Smooth muscle cell (in vitro differentiated cells): ENCODE data around the gene TMEM179. TPM values are rescaled to one million over a fixed set of nuclear protein-coding genes. Genes with fewer than 3 reads are reported as not detected.

ENCODE experiments used
- DNase-seq: peaks from one replicate; lab custom pipeline; 2025; ENCODE audit not compliant: unreplicated experiment; lab: John Stamatoyannopoulos, UW
- H2AFZ ChIP-seq: fragments of 200-600 bp; sonication (generic); 2 replicates; pipeline ENCODE4 v1.6.0; 2016; ENCODE audit warnings: antibody characterized with exemption, low read depth, mild to moderate bottlenecking
- H3F3A ChIP-seq: fragments of 200-600 bp; sonication (generic); 2 replicates; pipeline ENCODE4 v1.6.0; 2017; ENCODE audit warnings: antibody characterized with exemption, low read depth
- H3K27ac ChIP-seq: fragments of 200-600 bp; sonication (generic); 2 replicates; pipeline ENCODE4 v1.5.1; 2016; ENCODE audit warnings: low read depth, mild to moderate bottlenecking
- H3K27me3 ChIP-seq: fragments of 200-600 bp; sonication (generic); 2 replicates; pipeline ENCODE4 v1.6.1; 2016; ENCODE audit warnings: low read depth, mild to moderate bottlenecking
- H3K36me3 ChIP-seq: fragments of 200-600 bp; sonication (generic); 2 replicates; pipeline ENCODE4 v1.5.1; 2016; ENCODE audit warnings: low read depth
- H3K4me1 ChIP-seq: fragments of 200-600 bp; sonication (generic); 2 replicates; pipeline ENCODE4 v1.5.1; 2016; ENCODE audit warnings: low read depth
- H3K4me2 ChIP-seq: fragments of 200-600 bp; sonication (generic); 2 replicates; pipeline ENCODE4 v1.6.0; 2016; ENCODE audit warnings: mild to moderate bottlenecking
- H3K4me3 ChIP-seq: fragments of 200-600 bp; sonication (generic); 2 replicates; pipeline ENCODE4 v1.5.1; 2016; ENCODE audit warnings: mild to moderate bottlenecking
- H3K79me2 ChIP-seq: fragments of 200-600 bp; sonication (generic); 2 replicates; pipeline ENCODE4 v1.6.0; 2016; ENCODE audit warnings: low read depth, mild to moderate bottlenecking
- H3K9ac ChIP-seq: fragments of 200-600 bp; sonication (generic); 2 replicates; pipeline ENCODE4 v1.6.0; 2016; ENCODE audit warnings: low read depth
- H3K9me3 ChIP-seq: fragments of 200-600 bp; sonication (generic); replicated peaks from 2 replicates; pipeline ENCODE4 v1.5.1; 2016; ENCODE audit warnings: low read depth
- H4K20me1 ChIP-seq: fragments of 200-600 bp; sonication (generic); 2 replicates; pipeline ENCODE4 v1.6.0; 2016; ENCODE audit warnings: low read depth
- WGBS: methylation state at CpG from one replicate; pipeline ENCODE4 v1.1.7; 2016; ENCODE audit warnings: low lambda C conversion rate; 5-methylcytosine and 5-hydroxymethylcytosine counted together
- polyA plus RNA-seq: library from polyadenylated mRNA; unstranded; fragments of >200 nt; fragmentation: Nextera tagmentation; extraction: Ambion mirVana; gene quantifications from 2 replicates; pipeline ENCODE4 v1.2.1, GENCODE V29; 2016
- total RNA-seq: library from RNA; depleted of rRNA; stranded (reverse); fragments of >200 nt; gene quantifications from 2 replicates; pipeline ENCODE4 v1.2.3, GENCODE V29; 2014
- TF ChIP-seq, protein P1 (sequence below): fragments of 200-600 bp; sonication (generic); IDR thresholded peaks from 2 replicates; pipeline ENCODE4 v1.5.1; 2017; ENCODE audit warnings: borderline replicate concordance, mild to moderate bottlenecking, antibody characterized with exemption; ENCODE audit not compliant: insufficient read depth, poor library complexity, severe bottlenecking

The TMEM179 gene
- total and polyA plus RNA-seq, 2 experiments from 2014 or later, result 0.87 to 4.8 TPM

- WGBS, result 83% methylated on average over 20 of the region's 20 CpGs
Measured at GRCh38 chr14:104651876-104652260, 47.3 kb upstream of the TMEM179 start.

GRCh38 chr14:104650981-104651875 is 46.7 kb upstream of the TMEM179 start:
- Histone ChIP-seq H3F3A (no peaks in the 10 kb centered on the region), H3K9ac (no peak overlapping the region), H3K27ac (no peak overlapping the region), H3K9me3 (no peaks in the 10 kb centered on the region), H3K4me3 (no peak overlapping the region), H3K79me2 (no peaks in the 10 kb centered on the region), H3K4me2 (no peak overlapping the region), H2AFZ (no peak overlapping the region), H3K27me3 (no peaks in the 10 kb centered on the region), H3K4me1 (no peaks in the 10 kb centered on the region), H4K20me1 (no peaks in the 10 kb centered on the region), H3K36me3 (no peaks in the 10 kb centered on the region)
- 93% methylated on average over 23 of the region's 24 CpGs for WGBS
- DNase-seq, result no peak
- TF ChIP-seq, protein P1, sequence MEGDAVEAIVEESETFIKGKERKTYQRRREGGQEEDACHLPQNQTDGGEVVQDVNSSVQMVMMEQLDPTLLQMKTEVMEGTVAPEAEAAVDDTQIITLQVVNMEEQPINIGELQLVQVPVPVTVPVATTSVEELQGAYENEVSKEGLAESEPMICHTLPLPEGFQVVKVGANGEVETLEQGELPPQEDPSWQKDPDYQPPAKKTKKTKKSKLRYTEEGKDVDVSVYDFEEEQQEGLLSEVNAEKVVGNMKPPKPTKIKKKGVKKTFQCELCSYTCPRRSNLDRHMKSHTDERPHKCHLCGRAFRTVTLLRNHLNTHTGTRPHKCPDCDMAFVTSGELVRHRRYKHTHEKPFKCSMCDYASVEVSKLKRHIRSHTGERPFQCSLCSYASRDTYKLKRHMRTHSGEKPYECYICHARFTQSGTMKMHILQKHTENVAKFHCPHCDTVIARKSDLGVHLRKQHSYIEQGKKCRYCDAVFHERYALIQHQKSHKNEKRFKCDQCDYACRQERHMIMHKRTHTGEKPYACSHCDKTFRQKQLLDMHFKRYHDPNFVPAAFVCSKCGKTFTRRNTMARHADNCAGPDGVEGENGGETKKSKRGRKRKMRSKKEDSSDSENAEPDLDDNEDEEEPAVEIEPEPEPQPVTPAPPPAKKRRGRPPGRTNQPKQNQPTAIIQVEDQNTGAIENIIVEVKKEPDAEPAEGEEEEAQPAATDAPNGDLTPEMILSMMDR, result no peak

More at GRCh38 chr14:104651876-104652260, 47.3 kb upstream of the TMEM179 start:
- Histone ChIP-seq H3K9me3 (no peaks in the 10 kb centered on the region), H3K27me3 (no peaks in the 10 kb centered on the region), H3K36me3 (no peaks in the 10 kb centered on the region), H3K4me2 (no peak overlapping the region), H4K20me1 (no peaks in the 10 kb centered on the region), H3F3A (no peaks in the 10 kb centered on the region), H3K9ac (no peak overlapping the region), H3K4me3 (no peak overlapping the region), H3K27ac (no peak overlapping the region), H2AFZ (no peak overlapping the region), H3K79me2 (no peaks in the 10 kb centered on the region), H3K4me1 (no peaks in the 10 kb centered on the region)
- TF ChIP-seq, protein P1, result no peak
- no peak for DNase-seq

DNA sequence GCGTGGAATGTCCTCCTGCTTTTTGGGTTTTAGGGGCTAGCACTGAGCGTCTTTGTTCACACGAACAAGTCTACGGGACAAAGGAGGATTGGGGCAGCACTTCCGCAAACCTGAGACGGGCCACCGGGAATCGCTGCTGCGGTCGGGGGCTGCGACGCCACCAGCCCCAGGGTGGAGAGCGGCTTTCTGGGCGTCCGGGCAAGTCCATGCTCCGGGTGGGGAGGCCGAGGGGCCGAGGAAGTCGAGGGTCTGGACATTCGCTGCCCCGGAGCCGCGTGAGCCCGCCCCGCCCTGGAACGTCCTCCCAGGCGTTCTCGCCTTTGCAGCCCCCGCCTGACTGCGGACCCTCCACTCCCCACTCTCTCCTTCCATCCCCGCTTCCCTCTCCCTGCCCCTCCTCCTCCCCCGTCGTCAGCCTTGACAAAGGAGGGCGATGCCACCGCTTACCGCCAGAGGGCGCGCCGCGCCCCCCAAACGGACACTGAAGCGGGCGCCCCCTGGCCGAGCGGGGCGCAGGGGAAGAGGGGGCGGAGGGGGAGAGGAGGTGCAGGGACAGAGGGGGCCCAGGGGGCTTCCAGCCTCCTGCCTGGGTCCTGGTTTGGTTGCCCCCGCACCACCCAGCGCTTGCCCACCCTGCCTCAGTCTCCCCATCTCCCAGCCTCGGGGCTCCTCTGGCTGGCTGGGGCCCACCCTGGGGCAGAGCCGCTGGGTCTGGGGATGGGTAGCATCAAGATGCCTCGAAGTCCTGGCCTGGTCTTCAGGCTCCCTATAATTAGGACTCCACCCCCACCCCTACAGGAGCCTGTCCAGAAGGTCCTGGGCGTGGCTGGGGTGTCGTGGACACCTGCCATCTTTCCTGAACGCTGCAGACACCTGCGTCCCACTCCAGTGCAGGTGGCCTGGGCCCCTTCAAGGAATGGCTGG is 45.7 kb upstream of the TMEM179 start:
- no peaks in the 10 kb centered on the region for H3K79me2 ChIP-seq
- H4K20me1 ChIP-seq, result no peaks in the 10 kb centered on the region
- H3K27me3 ChIP-seq, result no peaks in the 10 kb centered on the region
- H3K36me3 ChIP-seq, result no peaks in the 10 kb centered on the region
- H3F3A ChIP-seq, result no peaks in the 10 kb centered on the region
- no peaks in the 10 kb centered on the region for H3K4me1 ChIP-seq
- TF ChIP-seq, protein P1, result peak; percentile 100
- H3K4me3 ChIP-seq, result peak overlapping the region; percentile 78
- DNase-seq, result peak; percentile 49
- no peak overlapping the region for H3K27ac ChIP-seq
- peak overlapping the region; percentile 97 for H2AFZ ChIP-seq
- no peaks in the 10 kb centered on the region for H3K9me3 ChIP-seq
- peak overlapping the region; percentile 25 for H3K9ac ChIP-seq
- WGBS, result 20% methylated on average over 26 of the region's 56 CpGs
- H3K4me2 ChIP-seq, result peak overlapping the region; percentile 95
